OCI-LY7 (cell line): Measurements from ENCODE around the gene HJURP.

Experiments used
- EZH2phosphoT487 ChIP-seq: fragments of 200-600 bp; sonication (generic); IDR thresholded peaks from 2 replicates; pipeline ENCODE4 v1.6.1; 2018; ENCODE audit warnings: low read depth, borderline replicate concordance, mild to moderate bottlenecking, mixed run types, antibody characterized with exemption, low read length, moderate library complexity, mixed read lengths
- TF ChIP-seq, protein P1 (sequence below): fragments of 200-600 bp; sonication (generic); conservative IDR thresholded peaks from 2 replicates; pipeline ENCODE4 v1.5.1; 2014; ENCODE audit warnings: mild to moderate bottlenecking, antibody characterized with exemption, low read length, moderate library complexity, mixed read lengths

DNA sequence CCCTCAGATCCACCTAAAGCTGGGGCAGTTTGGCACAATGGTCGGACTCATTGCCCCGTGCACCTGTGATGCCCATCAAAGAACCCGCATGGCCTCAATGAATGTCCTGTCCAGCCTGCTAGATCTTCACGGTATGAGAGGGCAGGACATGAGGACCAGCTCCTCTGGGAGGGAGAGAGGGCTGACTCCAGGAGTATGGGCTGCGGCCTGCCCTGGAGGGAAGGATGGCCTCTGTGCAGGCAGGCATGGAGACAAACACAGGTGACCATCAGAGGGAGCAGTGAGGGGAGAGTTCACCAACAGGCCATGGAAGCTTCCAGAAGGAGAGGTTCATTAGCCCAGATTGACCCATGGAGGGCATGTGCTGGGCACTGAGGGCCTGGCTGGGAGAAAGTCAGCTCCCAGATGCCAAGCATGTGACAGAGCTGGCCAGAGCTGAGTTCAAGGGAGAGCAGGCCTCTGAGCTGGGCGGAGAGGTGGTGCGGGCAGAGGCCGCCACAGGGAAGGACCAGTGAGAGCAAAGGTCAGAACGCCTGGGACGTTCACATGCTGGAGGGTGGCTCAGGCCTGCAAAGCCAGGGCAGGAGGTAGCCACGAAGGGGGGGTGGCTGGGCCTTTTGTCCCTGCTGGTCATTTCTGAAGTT, 36.2 kb downstream of the HJURP start:
- TF ChIP-seq, protein P1, sequence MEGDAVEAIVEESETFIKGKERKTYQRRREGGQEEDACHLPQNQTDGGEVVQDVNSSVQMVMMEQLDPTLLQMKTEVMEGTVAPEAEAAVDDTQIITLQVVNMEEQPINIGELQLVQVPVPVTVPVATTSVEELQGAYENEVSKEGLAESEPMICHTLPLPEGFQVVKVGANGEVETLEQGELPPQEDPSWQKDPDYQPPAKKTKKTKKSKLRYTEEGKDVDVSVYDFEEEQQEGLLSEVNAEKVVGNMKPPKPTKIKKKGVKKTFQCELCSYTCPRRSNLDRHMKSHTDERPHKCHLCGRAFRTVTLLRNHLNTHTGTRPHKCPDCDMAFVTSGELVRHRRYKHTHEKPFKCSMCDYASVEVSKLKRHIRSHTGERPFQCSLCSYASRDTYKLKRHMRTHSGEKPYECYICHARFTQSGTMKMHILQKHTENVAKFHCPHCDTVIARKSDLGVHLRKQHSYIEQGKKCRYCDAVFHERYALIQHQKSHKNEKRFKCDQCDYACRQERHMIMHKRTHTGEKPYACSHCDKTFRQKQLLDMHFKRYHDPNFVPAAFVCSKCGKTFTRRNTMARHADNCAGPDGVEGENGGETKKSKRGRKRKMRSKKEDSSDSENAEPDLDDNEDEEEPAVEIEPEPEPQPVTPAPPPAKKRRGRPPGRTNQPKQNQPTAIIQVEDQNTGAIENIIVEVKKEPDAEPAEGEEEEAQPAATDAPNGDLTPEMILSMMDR: no peak
- TF ChIP-seq EZH2phosphoT487: no peak
